HCT116 (cell line): ENCODE data around the gene TNNT2.

Experiments used
- CEBPB ChIP-seq: IDR thresholded peaks from 2 replicates; pipeline ENCODE4 v1.6.1; 2012; ENCODE audit warnings: low read depth
- EGR1 ChIP-seq: IDR thresholded peaks from 2 replicates; pipeline ENCODE4 v1.6.1; 2012; ENCODE audit warnings: low read depth
- EZH2 ChIP-seq: fragments of 200-600 bp; sonication (generic); IDR thresholded peaks from 2 replicates; pipeline ENCODE4 v1.6.1; 2017; ENCODE audit warnings: antibody characterized with exemption, mixed run types
- POLR2A ChIP-seq: IDR thresholded peaks from 2 replicates; pipeline ENCODE4 v1.7.0; 2011; ENCODE audit warnings: borderline replicate concordance; ENCODE audit not compliant: insufficient read depth, insufficient read length; ENCODE audit errors: extremely low read depth
- POLR2AphosphoS5 ChIP-seq: IDR thresholded peaks from 2 replicates; pipeline ENCODE4 v1.6.1; 2011; ENCODE audit warnings: mild to moderate bottlenecking, low read depth, low read length, moderate library complexity
- RAD21 ChIP-seq: IDR thresholded peaks from 2 replicates; pipeline ENCODE4 v1.6.1; 2012; ENCODE audit warnings: low read depth, mild to moderate bottlenecking
- SIN3A ChIP-seq: IDR thresholded peaks from 2 replicates; pipeline ENCODE4 v1.6.1; 2012; ENCODE audit warnings: low read depth
- SP1 ChIP-seq: IDR thresholded peaks from 2 replicates; pipeline ENCODE4 v1.6.1; 2012; ENCODE audit warnings: low read depth
- SRF ChIP-seq: IDR thresholded peaks from 2 replicates; pipeline ENCODE4 v1.6.1; 2012; ENCODE audit warnings: low read depth
- YY1 ChIP-seq: IDR thresholded peaks from 2 replicates; pipeline ENCODE4 v1.6.1; 2011; ENCODE audit warnings: low read length, low read depth, moderate library complexity, mild to moderate bottlenecking; ENCODE audit not compliant: insufficient replicate concordance; ENCODE audit errors: extremely low read depth
- ZNF274 ChIP-seq: fragments of 200-500 bp; sonication (Bioruptor generic); IDR thresholded peaks from 2 replicates; pipeline ENCODE4 v1.6.1; 2014; ENCODE audit warnings: mild to moderate bottlenecking, low read depth, low read length, inconsistent platforms
- TF ChIP-seq, protein P1 (sequence below), 3 experiments: fragments of 200-600 bp in 1 of 3; sonication (generic) in 1 of 3; IDR thresholded peaks in 2 of 3; conservative IDR thresholded peaks in 1 of 3; 2 replicates each; pipeline ENCODE4 v1.5.1; 2012 to 2017; ENCODE audit warnings: low read depth in 2 of 3, low read length in 2 of 3, antibody characterized with exemption in 1 of 3, borderline replicate concordance in 1 of 3, control low read depth in 1 of 3, mild to moderate bottlenecking in 1 of 3, mixed read lengths in 1 of 3, mixed run types in 1 of 3, moderate library complexity in 1 of 3; ENCODE audit not compliant: insufficient read depth in 1 of 3
- TF ChIP-seq, protein P2 (sequence below): IDR thresholded peaks from 2 replicates; pipeline ENCODE4 v1.6.1; 2011; ENCODE audit warnings: mild to moderate bottlenecking, low read length, moderate library complexity; ENCODE audit not compliant: insufficient replicate concordance; ENCODE audit errors: extremely low read depth

DNA sequence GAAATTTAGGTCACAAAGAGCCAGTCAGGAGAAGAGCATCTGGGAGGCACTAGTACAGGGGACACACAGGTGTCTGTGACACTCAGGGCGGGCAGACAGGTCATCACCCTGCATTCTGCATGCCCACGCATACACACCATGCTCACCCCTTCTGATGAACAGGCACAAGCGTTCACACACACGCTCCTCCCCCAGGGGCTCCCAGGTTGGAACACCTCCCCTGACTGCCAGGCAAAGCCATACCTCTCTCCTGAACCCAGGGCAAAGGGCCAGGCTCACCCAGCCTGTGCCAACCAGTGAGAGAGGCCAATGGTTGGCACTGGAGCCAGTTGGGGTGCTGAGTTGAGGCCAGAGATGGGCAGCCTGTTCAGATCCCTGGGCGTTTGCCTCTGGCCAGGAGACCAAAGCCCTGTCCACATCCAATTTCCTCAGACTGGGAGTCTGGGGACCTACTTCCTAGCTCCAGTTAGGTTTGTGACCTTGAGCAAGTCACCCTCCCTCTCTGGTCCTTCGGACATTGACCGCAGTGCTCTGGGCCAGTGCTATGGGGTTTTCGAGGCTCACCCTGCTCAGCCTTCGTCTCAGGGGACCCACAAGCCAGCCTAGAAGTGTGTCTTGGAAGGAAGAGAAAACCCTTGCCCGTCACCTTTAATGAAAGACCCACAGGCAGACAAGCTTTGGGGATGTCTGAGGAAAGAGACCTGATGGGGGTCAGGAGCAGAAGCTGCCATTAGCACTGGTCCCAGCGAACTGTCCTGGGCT is 27.4 kb upstream of the TNNT2 start:
- TF ChIP-seq, protein P1, sequence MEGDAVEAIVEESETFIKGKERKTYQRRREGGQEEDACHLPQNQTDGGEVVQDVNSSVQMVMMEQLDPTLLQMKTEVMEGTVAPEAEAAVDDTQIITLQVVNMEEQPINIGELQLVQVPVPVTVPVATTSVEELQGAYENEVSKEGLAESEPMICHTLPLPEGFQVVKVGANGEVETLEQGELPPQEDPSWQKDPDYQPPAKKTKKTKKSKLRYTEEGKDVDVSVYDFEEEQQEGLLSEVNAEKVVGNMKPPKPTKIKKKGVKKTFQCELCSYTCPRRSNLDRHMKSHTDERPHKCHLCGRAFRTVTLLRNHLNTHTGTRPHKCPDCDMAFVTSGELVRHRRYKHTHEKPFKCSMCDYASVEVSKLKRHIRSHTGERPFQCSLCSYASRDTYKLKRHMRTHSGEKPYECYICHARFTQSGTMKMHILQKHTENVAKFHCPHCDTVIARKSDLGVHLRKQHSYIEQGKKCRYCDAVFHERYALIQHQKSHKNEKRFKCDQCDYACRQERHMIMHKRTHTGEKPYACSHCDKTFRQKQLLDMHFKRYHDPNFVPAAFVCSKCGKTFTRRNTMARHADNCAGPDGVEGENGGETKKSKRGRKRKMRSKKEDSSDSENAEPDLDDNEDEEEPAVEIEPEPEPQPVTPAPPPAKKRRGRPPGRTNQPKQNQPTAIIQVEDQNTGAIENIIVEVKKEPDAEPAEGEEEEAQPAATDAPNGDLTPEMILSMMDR (IDR thresholded peaks at IDR 0.05 in 2 of 3, conservative IDR thresholded peaks at IDR 0.05 in 1 of 3; ENCODE audit: borderline replicate concordance in 1 of 3, insufficient read depth in 1 of 3, low read depth in 2 of 3, low read length in 2 of 3) = no peak
- TF ChIP-seq POLR2AphosphoS5 (no peak), RAD21 (no peak), ZNF274 (no peak), YY1 (no peak), SIN3A (no peak), SRF (no peak), SP1 (no peak), POLR2A (no peak), EZH2 (no peak), EGR1 (no peak), CEBPB (no peak)
- TF ChIP-seq, protein P2, sequence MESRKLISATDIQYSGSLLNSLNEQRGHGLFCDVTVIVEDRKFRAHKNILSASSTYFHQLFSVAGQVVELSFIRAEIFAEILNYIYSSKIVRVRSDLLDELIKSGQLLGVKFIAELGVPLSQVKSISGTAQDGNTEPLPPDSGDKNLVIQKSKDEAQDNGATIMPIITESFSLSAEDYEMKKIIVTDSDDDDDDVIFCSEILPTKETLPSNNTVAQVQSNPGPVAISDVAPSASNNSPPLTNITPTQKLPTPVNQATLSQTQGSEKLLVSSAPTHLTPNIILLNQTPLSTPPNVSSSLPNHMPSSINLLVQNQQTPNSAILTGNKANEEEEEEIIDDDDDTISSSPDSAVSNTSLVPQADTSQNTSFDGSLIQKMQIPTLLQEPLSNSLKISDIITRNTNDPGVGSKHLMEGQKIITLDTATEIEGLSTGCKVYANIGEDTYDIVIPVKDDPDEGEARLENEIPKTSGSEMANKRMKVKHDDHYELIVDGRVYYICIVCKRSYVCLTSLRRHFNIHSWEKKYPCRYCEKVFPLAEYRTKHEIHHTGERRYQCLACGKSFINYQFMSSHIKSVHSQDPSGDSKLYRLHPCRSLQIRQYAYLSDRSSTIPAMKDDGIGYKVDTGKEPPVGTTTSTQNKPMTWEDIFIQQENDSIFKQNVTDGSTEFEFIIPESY = no peak
